HG03521 (cell line): ENCODE measurements around the gene RIMS1.

Experiments used
- ATAC-seq: cut with Tn5 transposase; IDR thresholded peaks from one replicate; pipeline ENCODE4 v1.9.1; 2021; ENCODE audit warnings: mild to moderate bottlenecking, moderate library complexity; ENCODE audit not compliant: unreplicated experiment

The RIMS1 gene, protein sequence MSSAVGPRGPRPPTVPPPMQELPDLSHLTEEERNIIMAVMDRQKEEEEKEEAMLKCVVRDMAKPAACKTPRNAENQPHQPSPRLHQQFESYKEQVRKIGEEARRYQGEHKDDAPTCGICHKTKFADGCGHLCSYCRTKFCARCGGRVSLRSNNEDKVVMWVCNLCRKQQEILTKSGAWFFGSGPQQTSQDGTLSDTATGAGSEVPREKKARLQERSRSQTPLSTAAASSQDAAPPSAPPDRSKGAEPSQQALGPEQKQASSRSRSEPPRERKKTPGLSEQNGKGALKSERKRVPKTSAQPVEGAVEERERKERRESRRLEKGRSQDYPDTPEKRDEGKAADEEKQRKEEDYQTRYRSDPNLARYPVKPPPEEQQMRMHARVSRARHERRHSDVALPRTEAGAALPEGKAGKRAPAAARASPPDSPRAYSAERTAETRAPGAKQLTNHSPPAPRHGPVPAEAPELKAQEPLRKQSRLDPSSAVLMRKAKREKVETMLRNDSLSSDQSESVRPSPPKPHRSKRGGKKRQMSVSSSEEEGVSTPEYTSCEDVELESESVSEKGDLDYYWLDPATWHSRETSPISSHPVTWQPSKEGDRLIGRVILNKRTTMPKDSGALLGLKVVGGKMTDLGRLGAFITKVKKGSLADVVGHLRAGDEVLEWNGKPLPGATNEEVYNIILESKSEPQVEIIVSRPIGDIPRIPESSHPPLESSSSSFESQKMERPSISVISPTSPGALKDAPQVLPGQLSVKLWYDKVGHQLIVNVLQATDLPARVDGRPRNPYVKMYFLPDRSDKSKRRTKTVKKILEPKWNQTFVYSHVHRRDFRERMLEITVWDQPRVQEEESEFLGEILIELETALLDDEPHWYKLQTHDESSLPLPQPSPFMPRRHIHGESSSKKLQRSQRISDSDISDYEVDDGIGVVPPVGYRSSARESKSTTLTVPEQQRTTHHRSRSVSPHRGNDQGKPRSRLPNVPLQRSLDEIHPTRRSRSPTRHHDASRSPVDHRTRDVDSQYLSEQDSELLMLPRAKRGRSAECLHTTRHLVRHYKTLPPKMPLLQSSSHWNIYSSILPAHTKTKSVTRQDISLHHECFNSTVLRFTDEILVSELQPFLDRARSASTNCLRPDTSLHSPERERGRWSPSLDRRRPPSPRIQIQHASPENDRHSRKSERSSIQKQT (N-terminal part only)

DNA sequence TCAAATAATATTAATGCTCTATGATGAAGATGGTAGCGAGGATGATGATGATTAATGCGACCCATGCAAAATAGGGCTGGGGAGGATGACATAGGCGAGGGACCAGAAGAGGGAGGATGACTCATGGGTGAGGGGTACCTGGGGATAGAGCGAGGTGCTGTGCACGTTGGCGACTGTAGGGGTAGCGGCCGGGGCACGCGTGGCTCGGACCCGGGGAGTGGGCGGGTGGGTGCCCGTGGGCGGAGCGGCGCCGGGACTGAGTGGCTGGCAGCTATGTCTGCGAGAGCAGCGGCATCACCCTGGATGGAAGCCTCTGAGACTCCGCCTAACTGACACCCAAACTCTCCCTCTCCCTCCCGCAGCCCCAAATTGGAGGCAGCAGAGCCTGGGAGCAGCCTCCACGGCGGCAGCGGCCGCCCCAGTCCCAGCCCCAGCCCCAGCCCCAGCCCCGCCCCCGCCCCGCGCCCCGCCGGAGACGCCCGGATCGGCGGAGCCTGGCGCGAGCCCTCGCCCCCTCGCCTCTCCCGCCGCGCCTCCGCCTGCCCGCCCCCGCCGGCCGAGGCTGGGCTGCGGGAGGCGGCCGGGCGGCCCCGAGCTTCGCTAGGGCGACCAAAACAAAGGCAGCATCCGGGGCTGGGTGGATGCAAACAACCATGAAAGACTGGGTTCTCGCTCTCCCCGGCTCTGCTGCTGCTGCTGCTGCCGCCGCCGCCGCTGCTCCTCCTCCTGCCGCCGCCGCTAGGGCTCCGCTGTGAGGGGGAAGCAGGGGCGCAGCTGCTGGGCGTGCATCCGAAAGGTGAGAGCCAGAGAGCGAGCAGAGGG, at the start of gene RIMS1:
TSS of gene RIMS1 (plus strand) at position 367 of the 822 bp plus-strand sequence. CDS start 474 bp downstream, outside the sequence.
- peak; percentile 92 for ATAC-seq

DNA sequence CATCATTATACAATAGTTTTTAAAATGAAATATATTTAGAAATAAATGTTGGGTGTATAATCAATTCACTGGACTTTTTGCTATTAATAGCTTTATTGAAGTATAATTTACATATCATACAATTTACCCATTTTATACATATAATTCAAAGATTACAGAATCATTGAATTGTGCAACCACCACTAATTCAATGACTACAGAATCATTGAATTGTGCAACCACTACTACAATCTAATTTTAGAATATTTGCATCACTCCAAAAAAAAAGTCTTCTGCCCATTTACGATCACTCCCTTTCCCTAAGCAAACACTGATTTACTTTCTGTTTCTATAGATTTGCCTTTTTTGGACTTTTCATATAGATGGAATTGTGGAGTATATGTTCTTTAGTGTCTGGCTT, 35.1 kb upstream of the RIMS1 start:
- ATAC-seq = no peak

DNA sequence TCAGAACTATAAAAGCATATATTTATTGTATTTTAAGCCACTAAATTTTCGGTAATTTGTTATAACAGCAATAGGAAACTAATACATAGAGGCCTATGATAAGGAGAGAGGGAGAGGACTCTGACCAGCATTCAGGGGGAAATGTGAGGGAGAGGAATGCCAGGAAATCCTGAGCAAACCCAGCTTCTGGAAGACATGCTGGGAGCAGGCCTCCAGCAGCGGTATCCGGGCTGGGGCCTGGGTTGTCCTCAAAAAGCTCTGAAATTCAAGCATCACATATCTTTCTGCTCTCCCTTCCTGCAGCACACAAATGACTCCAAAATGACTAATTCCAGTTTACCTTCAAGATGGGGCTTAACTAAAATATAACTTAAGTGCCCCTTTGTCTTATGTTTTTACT, 33.4 kb upstream of the RIMS1 start:
- no peak for ATAC-seq

DNA sequence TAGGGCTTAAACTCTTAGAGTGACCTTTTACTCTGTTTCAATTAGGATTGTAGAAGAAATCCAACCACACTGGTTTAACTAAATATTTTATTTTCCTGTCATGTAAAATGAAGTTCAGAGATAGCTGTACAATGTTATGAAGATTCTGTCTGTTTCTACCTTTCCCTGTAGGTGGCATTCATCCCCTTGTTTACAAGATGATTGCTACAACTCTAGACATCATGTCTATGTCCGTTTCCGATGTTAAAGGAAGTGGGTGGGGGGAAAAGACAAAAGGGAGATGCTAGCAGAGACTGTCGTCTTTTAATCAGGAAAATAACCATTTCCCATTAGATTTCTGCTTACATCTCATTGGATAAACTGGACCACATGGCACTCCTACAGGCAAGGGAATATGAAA, 30.9 kb upstream of the RIMS1 start:
- ATAC-seq = no peak

DNA sequence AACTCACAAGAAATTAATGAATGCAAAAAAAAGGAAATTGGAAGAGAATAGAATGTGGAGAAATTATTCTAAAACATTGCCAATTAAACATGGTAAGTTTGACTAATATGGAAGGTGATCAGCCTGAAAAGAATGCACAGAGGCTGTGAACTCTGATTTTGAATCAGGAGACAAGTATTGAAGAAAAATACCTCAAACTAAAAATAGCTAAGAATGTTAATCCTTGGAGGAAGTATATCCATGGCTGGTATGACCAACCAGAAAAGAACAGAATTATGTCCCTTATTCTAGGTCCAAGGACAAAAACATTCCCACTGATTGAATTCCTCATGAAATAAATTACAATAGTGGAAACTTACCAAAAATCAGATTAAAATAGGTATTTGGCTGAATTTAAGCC, 7.3 kb upstream of the RIMS1 start:
- no peak for ATAC-seq

DNA sequence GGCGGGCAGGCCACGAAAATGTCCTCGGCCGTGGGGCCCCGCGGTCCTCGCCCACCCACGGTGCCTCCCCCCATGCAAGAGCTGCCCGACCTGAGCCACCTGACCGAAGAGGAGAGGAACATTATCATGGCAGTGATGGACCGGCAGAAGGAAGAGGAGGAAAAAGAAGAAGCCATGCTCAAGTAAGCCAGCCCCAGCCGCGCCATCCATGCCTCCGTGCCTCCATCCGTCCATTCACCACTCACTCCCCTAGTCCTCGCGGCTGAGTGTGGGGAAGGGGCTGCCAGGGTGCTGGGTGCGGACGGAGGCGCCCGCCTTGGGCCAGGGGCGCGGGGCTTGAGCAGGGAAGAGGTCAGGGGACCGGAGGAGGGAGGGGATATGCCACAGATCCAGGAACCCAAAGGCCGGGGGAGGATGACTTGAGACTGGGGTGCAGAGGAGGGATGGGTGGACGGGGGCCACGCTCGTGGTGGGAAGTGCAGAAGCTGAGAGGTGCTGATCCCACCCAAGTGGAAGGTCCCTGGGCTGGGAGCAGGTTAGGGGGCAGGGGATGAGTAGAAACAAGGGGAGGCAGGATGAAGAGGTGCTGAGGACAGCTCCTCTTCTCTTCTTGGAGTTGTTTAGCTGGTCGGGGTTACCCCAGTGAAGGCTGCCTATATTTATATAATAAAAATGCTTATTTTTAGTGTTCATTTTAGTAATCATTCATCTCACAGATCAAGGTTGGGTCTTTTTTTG, 825 bp downstream of the RIMS1 start:
- peak; percentile 17 for ATAC-seq

DNA sequence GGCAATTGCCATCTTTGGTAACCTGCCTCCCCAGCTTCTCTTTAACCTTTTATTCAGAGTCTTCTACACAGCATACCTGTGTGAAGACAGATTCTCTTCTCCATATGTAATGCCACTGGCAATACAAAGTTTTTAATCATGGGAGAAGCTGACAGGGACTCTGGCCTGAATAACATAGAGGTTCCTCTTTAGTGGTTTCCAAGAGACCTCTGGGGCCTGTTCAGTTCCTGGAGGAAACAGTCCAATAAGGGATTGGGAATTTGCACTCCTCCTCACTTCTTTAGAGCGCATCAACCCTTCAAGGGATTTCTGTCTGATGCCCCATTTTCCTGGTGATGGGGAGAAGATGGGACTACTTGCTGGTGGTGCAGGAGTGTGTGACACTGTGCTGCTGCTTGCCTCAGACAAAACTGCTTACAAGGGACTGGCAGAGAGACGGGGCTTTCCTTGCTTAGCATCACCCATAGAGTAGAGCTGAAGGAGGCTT, 1.4 kb downstream of the RIMS1 start:
- ATAC-seq = no peak

DNA sequence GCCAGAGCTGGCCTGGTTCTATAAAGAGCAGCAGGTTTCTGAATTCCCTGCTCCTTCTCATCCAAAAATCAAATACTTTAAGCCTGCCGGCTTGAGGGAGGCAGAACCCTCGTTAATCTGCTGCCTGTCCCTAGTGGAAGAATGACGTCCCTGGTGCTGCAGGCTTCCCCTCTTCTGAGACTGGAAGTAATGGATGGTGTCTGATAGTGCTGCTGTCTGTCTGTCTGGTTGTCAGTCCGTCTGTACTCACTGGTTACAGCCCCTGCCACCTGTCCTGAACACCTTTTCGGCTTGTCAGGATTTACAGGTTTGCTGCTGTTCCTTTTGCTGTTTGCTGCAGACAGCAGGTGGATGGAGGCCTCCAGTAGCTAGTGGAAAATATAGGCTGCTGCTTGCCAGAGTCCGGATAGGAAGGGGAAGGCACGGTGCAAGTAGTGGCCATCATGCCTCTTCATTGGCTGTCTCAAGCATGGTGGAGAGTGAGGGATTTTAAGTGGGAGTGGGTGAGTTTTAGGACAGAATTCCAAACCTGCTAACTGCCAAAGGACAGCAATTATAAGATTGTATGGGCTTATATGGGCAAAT, 2.5 kb downstream of the RIMS1 start:
- no peak for ATAC-seq

DNA sequence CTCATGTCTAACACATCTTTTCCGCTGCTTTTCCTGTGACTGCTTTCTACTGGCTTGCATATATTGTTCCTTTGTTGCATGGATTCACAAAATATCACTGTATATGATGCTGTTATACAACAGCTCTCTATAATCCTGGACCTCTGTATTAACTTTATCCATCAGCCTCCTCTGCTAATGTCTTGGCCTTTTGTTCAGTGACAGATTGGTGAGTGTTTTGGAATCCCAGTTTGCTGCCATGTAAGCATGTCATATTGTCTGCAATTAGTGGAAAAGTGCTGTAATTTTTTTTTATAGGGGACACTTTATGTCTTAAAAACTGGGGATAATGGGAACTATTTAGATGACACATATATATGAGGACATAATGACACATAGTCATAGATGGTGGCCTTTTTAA, 3.0 kb downstream of the RIMS1 start:
- no peak for ATAC-seq

DNA sequence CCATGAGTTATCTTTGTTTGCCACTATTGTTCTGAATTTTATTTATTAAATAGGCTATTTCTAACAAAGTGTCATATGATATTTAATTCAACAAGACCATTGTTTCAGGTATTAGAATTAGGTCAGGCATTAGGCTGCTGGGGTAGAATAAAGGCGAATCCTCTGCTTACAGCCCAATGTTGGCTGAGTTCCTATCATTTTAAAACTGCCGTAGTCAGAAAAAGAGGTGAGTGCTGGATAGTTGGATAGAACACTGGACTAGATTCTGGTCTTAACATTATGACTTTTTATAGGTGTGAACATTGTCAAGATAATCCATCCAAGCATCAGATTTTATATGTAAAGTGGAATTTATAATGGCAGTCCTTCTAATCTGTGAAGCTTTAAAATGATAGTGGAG, 6.3 kb downstream of the RIMS1 start:
- ATAC-seq = no peak

DNA sequence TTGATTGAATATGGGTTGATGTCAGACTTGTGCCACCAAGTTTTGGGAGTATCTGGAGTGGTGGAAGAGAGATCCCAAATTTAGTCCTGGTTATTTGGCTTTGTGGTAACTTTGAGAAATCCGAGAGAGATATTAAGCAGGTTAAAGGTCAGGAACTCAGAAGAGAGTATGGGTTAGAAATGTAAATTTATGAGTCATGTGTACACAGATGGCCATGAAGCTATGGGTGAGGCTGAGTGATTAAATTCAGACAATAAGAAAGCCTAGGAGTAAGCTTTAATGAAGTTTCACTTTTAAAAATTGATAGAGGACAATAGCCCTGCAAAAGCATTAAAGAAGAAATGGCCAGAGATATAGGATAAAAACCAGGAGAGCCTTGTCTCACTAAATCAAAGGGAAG, 14.3 kb downstream of the RIMS1 start:
- no peak for ATAC-seq

DNA sequence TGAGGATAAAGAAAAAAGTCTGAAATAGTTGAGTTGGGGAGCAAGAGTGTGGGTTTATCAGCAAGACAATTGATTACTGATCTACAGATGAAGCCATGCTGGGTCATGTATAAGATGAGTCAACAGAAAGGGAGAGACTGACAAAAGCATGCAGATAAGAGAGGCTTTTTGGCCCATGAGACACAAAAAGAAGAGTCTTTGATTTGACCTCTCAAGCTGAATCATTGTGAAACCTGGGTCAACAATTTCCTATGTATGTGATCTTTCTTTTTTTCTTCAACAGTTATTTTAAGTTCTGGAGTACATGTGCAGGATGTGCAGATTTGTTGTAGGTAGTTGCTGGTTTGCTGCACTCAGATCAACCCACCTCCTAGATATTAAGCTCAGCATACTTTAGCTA, 15.9 kb downstream of the RIMS1 start:
- no peak for ATAC-seq

DNA sequence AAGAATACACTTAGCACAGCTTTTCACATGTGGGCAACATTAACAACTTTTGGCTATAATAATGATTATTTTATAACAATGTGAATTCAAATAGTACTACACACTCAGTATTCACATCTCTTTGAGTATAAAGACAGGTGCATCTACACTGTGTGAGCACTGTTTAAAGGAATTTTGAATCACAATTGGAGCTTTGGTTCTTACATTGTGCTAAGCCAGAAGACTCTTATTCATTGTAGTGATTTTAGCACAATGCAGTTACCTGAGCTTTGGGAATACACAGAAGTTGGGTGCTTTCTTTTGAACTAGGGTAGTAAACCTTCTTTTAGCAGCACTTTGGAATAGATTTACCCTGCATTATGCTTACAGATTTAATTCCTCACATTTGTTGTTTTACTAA, 20.5 kb downstream of the RIMS1 start:
- ATAC-seq = no peak

DNA sequence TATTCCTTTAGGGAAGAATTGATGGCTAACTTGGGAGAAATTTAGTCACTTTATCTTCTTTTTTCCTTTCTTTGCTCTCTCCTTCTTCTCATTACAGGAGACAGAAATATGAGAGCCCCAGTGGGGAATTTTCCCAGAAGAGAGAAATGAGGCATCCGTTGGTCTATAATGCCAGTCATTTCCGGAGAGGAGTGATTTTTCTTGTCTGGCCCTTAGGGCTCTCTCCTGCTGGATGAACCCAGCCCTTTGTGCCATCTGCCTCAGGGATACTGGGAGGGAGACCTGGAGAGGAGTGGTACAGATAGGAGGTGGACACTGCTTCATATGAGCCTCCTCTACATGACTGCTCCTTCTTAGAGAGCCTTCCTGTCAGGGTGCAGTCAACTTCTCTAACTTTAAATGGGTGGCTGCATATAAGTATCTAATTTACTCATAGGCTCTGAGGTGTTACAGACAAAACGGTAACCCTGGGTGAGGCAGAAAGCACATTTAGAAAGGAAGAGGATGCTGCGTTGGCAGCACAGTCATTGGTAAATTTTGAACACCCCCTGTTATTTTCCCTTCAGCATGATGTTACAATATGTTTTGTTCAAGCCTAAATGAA, 21.9 kb downstream of the RIMS1 start:
- no peak for ATAC-seq

DNA sequence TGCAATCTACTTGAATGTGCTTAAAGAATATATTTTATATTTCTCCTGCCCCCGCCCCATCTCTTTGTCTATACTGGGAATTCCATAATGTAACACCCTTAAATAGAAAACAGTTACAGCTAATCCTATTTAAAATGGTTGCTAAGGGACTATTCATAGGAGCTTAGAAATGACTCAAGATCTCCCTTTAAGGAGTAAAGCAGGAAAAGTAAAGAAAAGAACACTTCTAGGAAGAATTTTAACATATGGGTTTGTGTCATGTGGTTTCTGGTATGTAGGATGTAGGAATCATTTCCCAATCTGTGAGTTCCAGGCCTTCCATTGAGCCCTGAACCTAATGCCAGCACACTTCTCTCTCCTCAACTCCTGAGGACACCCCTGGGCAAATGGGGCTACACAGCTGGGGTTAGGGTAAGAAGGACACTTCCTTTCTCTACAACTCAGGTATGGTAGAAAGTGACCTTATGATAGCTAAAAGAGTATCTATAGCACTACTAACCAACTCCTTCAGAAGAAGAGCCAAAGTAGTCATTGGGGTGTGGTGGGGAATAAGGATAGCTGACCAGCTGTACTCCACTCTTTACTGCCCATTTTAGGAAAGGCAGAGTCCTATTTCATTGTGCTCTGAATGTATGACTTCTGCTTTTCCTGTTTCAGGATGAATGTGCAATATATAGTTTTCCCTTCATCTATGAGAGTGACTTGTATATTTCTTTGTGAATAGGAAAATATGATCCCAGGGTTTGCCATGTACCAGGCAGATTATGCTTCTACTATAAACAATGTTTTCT, 27.3 kb downstream of the RIMS1 start:
- no peak for ATAC-seq

DNA sequence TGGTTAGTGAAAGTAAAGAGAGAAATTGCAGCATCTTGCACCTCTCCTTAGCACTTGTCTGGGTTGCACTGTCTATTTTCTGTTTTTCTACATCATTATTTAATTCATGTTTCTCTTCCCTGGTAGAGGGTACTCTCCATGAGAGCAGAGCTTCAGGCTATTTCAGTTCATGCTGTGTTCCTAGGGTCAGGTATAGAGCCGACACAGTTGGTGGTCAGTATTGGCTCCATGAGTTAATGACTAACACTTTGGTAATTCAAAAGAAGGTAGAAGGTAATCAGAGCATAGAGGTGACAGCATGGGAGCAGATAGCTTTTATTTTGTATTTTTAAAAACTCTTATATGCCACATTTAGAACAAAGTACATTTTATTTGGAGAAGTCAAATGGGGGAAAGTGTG, 42.7 kb downstream of the RIMS1 start:
- ATAC-seq = no peak

DNA sequence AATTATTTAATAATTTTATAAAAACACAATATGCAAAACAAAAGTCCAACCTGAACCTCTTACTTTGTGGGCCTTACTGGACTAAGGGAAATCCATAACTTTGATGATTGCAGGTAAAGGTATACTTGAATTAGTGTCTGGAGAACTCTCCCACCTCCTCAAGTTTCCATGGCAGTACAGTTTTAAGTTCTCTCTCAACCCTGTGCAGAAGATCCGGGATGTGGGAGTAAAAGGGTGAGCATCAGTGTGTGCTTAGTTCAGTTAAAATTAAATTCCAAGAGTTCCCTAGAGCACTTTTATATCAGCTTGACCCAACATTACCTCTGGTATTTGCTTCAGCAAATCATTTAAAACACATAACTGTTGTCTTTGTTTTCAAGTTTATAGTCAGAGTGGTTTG, 47.5 kb downstream of the RIMS1 start:
- no peak for ATAC-seq

DNA sequence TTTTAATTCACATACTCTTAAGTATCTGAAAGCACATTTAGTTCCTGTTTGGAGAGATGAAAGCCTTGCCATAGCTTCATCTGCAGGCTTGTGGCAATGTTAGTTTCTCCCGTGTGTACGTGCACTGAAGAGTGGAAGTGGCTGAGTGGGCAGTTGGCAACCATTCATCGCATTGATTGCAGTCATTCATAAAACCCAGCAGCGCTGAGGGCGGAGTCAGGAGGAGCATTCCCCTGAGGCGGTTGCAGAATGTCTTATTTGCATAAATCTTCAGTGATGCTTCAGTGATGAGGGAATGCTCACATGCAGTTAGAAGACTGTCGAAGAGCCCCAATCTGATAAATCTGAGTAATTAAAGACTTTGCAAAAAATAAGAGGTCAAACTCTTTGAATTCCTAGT, 79.1 kb downstream of the RIMS1 start:
- no peak for ATAC-seq
